Measurements from ENCODE around the gene GUCY2D.
A peak's percentile ranks its signal among the peaks of the same experiment; 100 is the strongest.

The GUCY2D gene

DNA sequence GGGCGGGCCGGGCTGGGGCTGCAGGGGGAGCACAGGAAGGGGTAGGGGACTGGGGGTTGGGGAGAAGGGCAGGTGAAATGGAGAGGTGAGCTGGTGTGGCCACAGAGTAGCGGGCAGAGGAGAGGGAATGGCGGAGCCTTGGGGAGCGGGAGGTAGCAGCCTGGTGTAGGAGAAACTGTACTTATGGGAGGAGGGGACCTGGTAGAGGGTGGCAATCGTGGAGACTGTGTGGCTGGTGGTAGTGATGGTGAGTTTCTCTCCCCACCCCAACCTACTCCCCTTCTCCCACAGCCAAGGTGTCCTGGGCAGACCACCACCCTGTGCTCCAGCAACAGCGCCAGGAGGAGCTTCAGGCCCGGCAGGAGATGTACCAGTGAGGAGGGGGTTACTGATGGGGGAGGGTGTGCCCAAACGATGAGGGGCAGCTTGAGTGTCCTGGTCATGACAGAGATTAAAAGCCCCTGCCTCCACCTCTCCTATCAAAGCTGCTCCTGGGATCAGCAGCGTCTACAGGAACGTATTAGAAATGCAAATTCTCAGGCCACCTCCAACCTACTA lies 37.3 kb downstream of the GUCY2D start:
- no peak overlapping the region for H3K27ac ChIP-seq
- H3K4me1 ChIP-seq (ENCODE audit: control insufficient read depth in 1 of 2, insufficient read depth in 1 of 2, low read depth in 1 of 2, low read length in 1 of 2), result peaks cover 22 to 35% of the 10 kb centered on the region in 2 experiments
- no peaks in the 10 kb centered on the region for H3K9me3 ChIP-seq
- H3K27me3 ChIP-seq, result peaks cover 45% of the 10 kb centered on the region
- H3K36me3 ChIP-seq, result no peaks in the 10 kb centered on the region
- TF ChIP-seq, protein P1, sequence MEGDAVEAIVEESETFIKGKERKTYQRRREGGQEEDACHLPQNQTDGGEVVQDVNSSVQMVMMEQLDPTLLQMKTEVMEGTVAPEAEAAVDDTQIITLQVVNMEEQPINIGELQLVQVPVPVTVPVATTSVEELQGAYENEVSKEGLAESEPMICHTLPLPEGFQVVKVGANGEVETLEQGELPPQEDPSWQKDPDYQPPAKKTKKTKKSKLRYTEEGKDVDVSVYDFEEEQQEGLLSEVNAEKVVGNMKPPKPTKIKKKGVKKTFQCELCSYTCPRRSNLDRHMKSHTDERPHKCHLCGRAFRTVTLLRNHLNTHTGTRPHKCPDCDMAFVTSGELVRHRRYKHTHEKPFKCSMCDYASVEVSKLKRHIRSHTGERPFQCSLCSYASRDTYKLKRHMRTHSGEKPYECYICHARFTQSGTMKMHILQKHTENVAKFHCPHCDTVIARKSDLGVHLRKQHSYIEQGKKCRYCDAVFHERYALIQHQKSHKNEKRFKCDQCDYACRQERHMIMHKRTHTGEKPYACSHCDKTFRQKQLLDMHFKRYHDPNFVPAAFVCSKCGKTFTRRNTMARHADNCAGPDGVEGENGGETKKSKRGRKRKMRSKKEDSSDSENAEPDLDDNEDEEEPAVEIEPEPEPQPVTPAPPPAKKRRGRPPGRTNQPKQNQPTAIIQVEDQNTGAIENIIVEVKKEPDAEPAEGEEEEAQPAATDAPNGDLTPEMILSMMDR (IDR thresholded peaks at IDR 0.05), result no peak
- H3K4me3 ChIP-seq (ENCODE audit: low read depth in 1 of 2, low read length in 1 of 2), result no peak overlapping the region

DNA sequence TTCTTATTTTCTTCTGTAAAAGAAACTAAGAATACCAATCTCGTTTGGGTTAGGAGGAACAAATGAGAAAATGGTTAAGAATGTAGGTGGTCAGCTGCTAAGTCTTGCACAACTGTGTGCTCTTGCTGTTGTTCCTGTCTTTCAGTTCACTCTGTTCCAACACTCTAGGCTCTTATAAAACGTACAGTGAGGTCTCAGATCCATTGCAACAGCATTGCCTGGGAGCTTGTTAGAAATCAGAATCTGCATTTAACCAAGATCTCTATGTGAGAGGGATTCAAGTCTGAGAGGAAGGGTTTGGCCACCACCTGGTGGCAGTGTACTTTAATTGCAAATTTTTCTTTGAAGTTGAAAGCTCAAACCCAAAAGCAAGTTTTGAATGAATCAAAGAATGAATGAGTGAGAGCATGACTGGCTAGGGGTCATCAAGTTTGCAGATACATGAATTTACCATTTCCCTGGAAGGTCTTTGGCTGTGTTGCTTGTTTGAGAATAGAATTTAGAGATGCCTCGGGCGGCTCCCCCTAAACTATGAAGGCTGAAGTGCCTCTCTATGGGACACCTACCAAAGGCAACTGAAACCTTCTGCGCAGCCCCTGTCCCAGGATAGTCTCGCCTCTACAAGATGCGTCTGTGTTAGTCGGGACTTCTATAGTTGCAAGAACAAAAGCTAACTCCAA lies 39.0 kb downstream of the GUCY2D start:
- Histone ChIP-seq H3K27ac (peak overlapping the region; percentile 68), H3K27me3 (peaks cover 46% of the 10 kb centered on the region), H3K9me3 (no peaks in the 10 kb centered on the region), H3K4me1 (ENCODE audit: control insufficient read depth in 1 of 2, insufficient read depth in 1 of 2, low read depth in 1 of 2, low read length in 1 of 2) (peaks cover 22 to 35% of the 10 kb centered on the region in 2 experiments), H3K4me3 (ENCODE audit: low read depth in 1 of 2, low read length in 1 of 2) (peak overlapping the region in 1 of 2 experiments; percentile 19), H3K36me3 (no peaks in the 10 kb centered on the region)
- TF ChIP-seq, protein P1 (IDR thresholded peaks at IDR 0.05), result peak; percentile 28

- Histone ChIP-seq H3K27ac (peak overlapping the region; percentile 68), H3K27me3 (peaks cover 50% of the 10 kb centered on the region), H3K36me3 (no peaks in the 10 kb centered on the region), H3K9me3 (no peaks in the 10 kb centered on the region), H3K4me3 (ENCODE audit: low read depth in 1 of 2, low read length in 1 of 2) (no peak overlapping the region), H3K4me1 (ENCODE audit: control insufficient read depth in 1 of 2, insufficient read depth in 1 of 2, low read depth in 1 of 2, low read length in 1 of 2) (peaks cover 22 to 35% of the 10 kb centered on the region in 2 experiments)
- TF ChIP-seq, protein P1 (IDR thresholded peaks at IDR 0.05), result no peak
These were observed 39.6 kb downstream of the GUCY2D start for GRCh38 chr17:8041979-8042378.

DNA sequence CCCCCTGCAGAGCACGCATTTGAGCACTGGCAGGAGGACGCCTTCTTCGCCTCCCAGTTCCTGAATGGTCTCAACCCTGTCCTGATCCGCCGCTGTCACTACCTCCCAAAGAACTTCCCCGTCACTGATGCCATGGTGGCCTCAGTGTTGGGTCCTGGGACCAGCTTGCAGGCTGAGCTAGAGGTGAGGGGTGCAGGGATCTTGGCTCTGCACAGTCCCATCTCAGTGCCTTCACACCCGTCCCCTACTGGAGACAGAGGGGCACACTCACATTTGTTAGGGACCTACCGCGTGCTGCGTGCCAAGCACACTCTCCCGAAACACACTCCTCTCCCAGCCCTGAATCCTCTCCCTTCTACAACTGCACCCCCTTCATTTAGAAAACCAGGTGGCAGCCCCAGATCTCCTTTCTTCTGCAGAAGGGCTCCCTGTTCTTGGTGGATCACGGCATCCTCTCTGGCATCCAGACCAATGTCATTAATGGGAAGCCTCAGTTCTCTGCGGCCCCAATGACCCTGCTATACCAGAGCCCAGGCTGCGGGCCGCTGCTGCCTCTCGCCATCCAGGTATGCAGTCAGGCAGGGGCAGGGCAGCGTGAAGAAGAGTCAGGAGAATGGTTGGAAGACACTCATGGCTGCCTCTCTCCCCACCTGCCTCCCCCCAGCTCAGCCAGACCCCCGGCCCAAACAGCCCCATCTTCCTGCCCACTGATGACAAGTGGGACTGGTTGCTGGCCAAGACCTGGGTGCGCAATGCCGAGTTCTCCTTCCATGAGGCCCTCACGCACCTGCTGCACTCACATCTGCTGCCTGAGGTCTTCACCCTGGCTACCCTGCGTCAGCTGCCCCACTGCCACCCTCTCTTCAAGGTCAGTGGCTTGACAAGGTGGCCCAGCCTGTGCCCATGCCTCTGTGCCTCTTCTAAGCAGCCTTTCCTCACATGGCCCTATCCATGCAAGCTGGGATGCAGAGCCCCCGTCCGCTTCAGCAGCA lies 42.7 kb downstream of the GUCY2D start:
- TF ChIP-seq, protein P1 (IDR thresholded peaks at IDR 0.05), result no peak
- Histone ChIP-seq H3K27ac (no peak overlapping the region), H3K4me1 (ENCODE audit: control insufficient read depth in 1 of 2, insufficient read depth in 1 of 2, low read depth in 1 of 2, low read length in 1 of 2) (peaks cover 22 to 25% of the 10 kb centered on the region in 2 experiments), H3K36me3 (no peaks in the 10 kb centered on the region), H3K9me3 (no peaks in the 10 kb centered on the region), H3K27me3 (peaks cover 24% of the 10 kb centered on the region), H3K4me3 (ENCODE audit: low read depth in 1 of 2, low read length in 1 of 2) (no peak overlapping the region)

GRCh38 chr17:8046306-8046928 lies 44.0 kb downstream of the GUCY2D start:
- no peaks in the 10 kb centered on the region for H3K36me3 ChIP-seq
- peaks cover 22% of the 10 kb centered on the region for H3K27me3 ChIP-seq
- peaks cover 11 to 14% of the 10 kb centered on the region in 2 experiments for H3K4me1 ChIP-seq (ENCODE audit: control insufficient read depth in 1 of 2, insufficient read depth in 1 of 2, low read depth in 1 of 2, low read length in 1 of 2)
- TF ChIP-seq, protein P1 (IDR thresholded peaks at IDR 0.05), result no peak
- H3K4me3 ChIP-seq (ENCODE audit: low read depth in 1 of 2, low read length in 1 of 2), result no peak overlapping the region
- H3K9me3 ChIP-seq, result no peaks in the 10 kb centered on the region
- H3K27ac ChIP-seq, result no peak overlapping the region

All from neutrophil (primary cell).